OCI-LY7 (cell line): ENCODE data around the gene CPB2. TPM values are rescaled to one million over a fixed set of nuclear protein-coding genes. Genes with fewer than 3 reads are reported as not detected.

Source experiments
- BruUV-seq: library from RNA; stranded (reverse); fragments of 400-500 nt; replicated peaks from 2 replicates; lab custom pipeline; 2021; lab: Mats Ljungman, UMichigan
- CTCF ChIA-PET: fragments of 300-600 bp; sonication (Branson Sonifier 250); formaldehyde crosslinking; loops from one replicate; lab custom pipeline; 2022; ENCODE audit warnings: antibody characterized with exemption; ENCODE audit not compliant: unreplicated experiment; lab: Charles Lee
- POLR2A ChIA-PET: fragments of 300-600 bp; sonication (Branson Sonifier 250); formaldehyde crosslinking; loops from one replicate; lab custom pipeline; 2022; ENCODE audit warnings: antibody characterized with exemption; lab: Charles Lee
- DNase-seq: peaks from one replicate; pipeline ENCODE4 v3.0.0-alpha.2; 2015; ENCODE audit warnings: low spot score
- H2AFZ ChIP-seq: fragments of 200-600 bp; sonication (generic), shearing (Covaris generic); 2 replicates; pipeline ENCODE4 v1.6.1; 2014; ENCODE audit warnings: mild to moderate bottlenecking, antibody characterized with exemption, low read length, moderate library complexity
- H3K27ac ChIP-seq: fragments of 200-600 bp; sonication (generic); 2 replicates; pipeline ENCODE4 v1.5.1; 2014; ENCODE audit warnings: mixed run types, low read depth, mild to moderate bottlenecking, moderate library complexity, low read length, inconsistent platforms; ENCODE audit not compliant: poor library complexity, severe bottlenecking
- H3K36me3 ChIP-seq: fragments of 200-600 bp; sonication (generic); 2 replicates; pipeline ENCODE4 v1.6.1; 2014; ENCODE audit warnings: mild to moderate bottlenecking, antibody characterized with exemption, low read length, moderate library complexity, mixed read lengths; ENCODE audit not compliant: insufficient read depth
- H3K4me1 ChIP-seq: fragments of 200-600 bp; sonication (generic); 2 replicates; pipeline ENCODE4 v1.5.1; 2014; ENCODE audit warnings: mild to moderate bottlenecking, low read length; ENCODE audit not compliant: insufficient read depth, poor library complexity, severe bottlenecking
- H3K4me2 ChIP-seq: fragments of 200-600 bp; sonication (generic); 2 replicates; pipeline ENCODE4 v1.6.1; 2014; ENCODE audit warnings: mild to moderate bottlenecking, low read length
- H3K4me3 ChIP-seq: fragments of 200-600 bp; sonication (generic); 2 replicates; pipeline ENCODE4 v1.5.1; 2014; ENCODE audit warnings: mild to moderate bottlenecking, low read depth, low read length; ENCODE audit not compliant: poor library complexity, severe bottlenecking
- H3K79me2 ChIP-seq: fragments of 200-600 bp; sonication (generic); 2 replicates; pipeline ENCODE4 v1.6.1; 2016; ENCODE audit warnings: low read depth, mild to moderate bottlenecking, low read length, moderate library complexity, mixed read lengths; ENCODE audit not compliant: insufficient read depth
- H3K9me2 ChIP-seq: fragments of 200-600 bp; sonication (generic); 2 replicates; pipeline ENCODE4 v1.6.1; 2016; ENCODE audit warnings: mild to moderate bottlenecking, low read length, mixed read lengths; ENCODE audit not compliant: insufficient read depth
- H3K9me3 ChIP-seq: fragments of 200-600 bp; sonication (generic); 2 replicates; pipeline ENCODE4 v1.6.1; 2014; ENCODE audit warnings: mild to moderate bottlenecking, mixed run types, low read length, mixed read lengths
- H4K20me1 ChIP-seq: fragments of 200-600 bp; sonication (generic); 2 replicates; pipeline ENCODE4 v1.6.1; 2014; ENCODE audit warnings: mild to moderate bottlenecking, antibody characterized with exemption, low read length, moderate library complexity, mixed read lengths; ENCODE audit not compliant: insufficient read depth
- CTCF ChIP-seq: fragments of 200-600 bp; sonication (generic); conservative IDR thresholded peaks from 2 replicates; pipeline ENCODE4 v1.5.1; 2014; ENCODE audit warnings: mild to moderate bottlenecking, antibody characterized with exemption, low read length, moderate library complexity, mixed read lengths
- EZH2phosphoT487 ChIP-seq: fragments of 200-600 bp; sonication (generic); IDR thresholded peaks from 2 replicates; pipeline ENCODE4 v1.6.1; 2018; ENCODE audit warnings: low read depth, borderline replicate concordance, mild to moderate bottlenecking, mixed run types, antibody characterized with exemption, low read length, moderate library complexity, mixed read lengths
- intact Hi-C: fragments of 100-400 bp; cut with micrococcal nuclease; formaldehyde crosslinking; loops from one replicate; pipeline ENCODE4 v1.10.0; 2022; ENCODE audit not compliant: unreplicated experiment
- total RNA-seq, 2 experiments: library from RNA; depleted of rRNA in 1 of 2; stranded (reverse); fragments of >200 nt in 1 of 2; shearing (Covaris generic) in 1 of 2; gene quantifications; 2 replicates each; pipeline ENCODE4 v1.2.3, GENCODE V29; 2014 to 2022

The CPB2 gene
- total RNA-seq, 2 experiments from 2014 or later = not detected

- no peak for DNase-seq
- Histone ChIP-seq H3K27ac (no peak overlapping the region), H3K9me2 (no peaks in the 10 kb centered on the region), H3K36me3 (no peaks in the 10 kb centered on the region), H3K4me2 (peak overlapping the region; percentile 90), H3K9me3 (no peaks in the 10 kb centered on the region), H3K79me2 (peaks cover 38% of the 10 kb centered on the region), H3K4me3 (peak overlapping the region; percentile 93), H4K20me1 (peaks cover 22% of the 10 kb centered on the region), H3K4me1 (peaks cover 29% of the 10 kb centered on the region), H2AFZ (peak overlapping the region; percentile 91)
- CTCF ChIA-PET = no interaction called here
- intact Hi-C loops = no loop called here
- TF ChIP-seq EZH2phosphoT487 = no peak
- TF ChIP-seq CTCF = no peak
- POLR2A ChIA-PET = interaction anchor here (0.5 to 0.7 kb wide), 3 partner anchors 25 to 690 kb away, joined by 3 to 4 read pairs (median 3); no protein-coding TSS in a partner anchor
- BruUV-seq = TSS peak; percentile 88
Measured at GRCh38 chr13:46053162-46054012, 51.4 kb downstream of the CPB2 start.

GRCh38 chr13:46052319-46053161 is 52.3 kb downstream of the CPB2 start, which contains the start of gene ZC3H13:
Gene ZC3H13, minus strand, starts transcription at chr13:46052746. Its CDS starts 7,239 bp downstream, at chr13:46045507.
- intact Hi-C loops = loop anchor here (1.0 kb wide), 1 partner anchor 130 kb away; the partner anchor contains the start of gene LCP1
- peak within 1 kb of the TSS; percentile 91 for H3K27ac ChIP-seq

More at GRCh38 chr13:46052319-46053161, 52.3 kb downstream of the CPB2 start, which contains the start of gene ZC3H13:
- TF ChIP-seq CTCF = peak; percentile 54
- no peak for TF ChIP-seq EZH2phosphoT487
- H2AFZ ChIP-seq = peak within 1 kb of the TSS; percentile 91
- H4K20me1 ChIP-seq = peaks cover 22% of the 10 kb centered on the region
- peaks cover 45% of the 10 kb centered on the region for H3K79me2 ChIP-seq
- H3K4me3 ChIP-seq = peak within 1 kb of the TSS; percentile 93
- BruUV-seq = no TSS peak
- peak within 1 kb of the TSS; percentile 90 for H3K4me2 ChIP-seq
- ChIA-PET POLR2A (interaction anchor here (0.5 to 1.0 kb wide), 7 partner anchors 14 to 334 kb away, joined by 3 to 7 read pairs (median 3); no protein-coding TSS in a partner anchor), CTCF (interaction anchor here (0.6 kb wide), 2 partner anchors 490 to 630 kb away, joined by 3 to 6 read pairs; no protein-coding TSS in a partner anchor)
- peaks cover 29% of the 10 kb centered on the region for H3K4me1 ChIP-seq
- no peaks in the 10 kb centered on the region for H3K9me3 ChIP-seq
- peak; percentile 95 for DNase-seq
- no peaks in the 10 kb centered on the region for H3K9me2 ChIP-seq
- no peaks in the 10 kb centered on the region for H3K36me3 ChIP-seq
